C4-2B (cell line): ENCODE results near the gene RBM44.
A peak's percentile ranks its signal among the peaks of the same experiment; 100 is the strongest.

Experiments used
- H3K27ac ChIP-seq: fragments of 450-650 bp; 2 replicates; pipeline ENCODE4 v1.5.1; 2017
- CTCF ChIP-seq: fragments of 450-650 bp; conservative IDR thresholded peaks from 2 replicates; pipeline ENCODE4 v1.5.1; 2017; ENCODE audit warnings: mild to moderate bottlenecking
- ZFX ChIP-seq: fragments of 450-650 bp; IDR thresholded peaks from 2 replicates; pipeline ENCODE4 v1.6.1; 2017

Gene RBM44

DNA sequence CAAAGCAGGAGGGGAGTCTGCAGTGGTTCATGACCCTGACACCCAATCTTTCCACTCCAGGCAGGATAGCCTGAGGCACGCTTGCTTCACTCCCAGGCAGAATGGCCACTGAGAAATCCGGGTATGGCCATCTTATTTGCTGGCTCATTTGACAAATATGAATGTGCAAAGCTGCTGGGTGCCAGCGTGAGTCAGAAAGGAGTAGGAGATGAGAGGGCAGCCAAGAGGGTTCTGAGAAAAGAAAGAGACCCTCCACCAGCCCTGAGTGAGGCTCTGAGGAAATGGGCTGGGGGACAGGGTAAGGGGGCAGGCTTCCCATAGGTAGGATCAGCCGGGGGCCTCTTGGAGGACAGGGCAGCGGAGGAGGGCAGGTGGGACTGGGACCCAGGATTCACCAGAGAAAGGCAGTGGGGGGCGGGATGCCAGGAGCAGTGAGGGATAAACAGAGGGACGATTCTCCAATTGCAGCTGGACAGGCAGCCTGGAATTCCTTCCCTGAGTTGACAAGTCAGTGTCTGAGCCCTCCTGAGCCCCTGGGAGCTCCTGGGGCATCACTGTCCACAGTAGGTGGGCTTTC, 76.1 kb downstream of the RBM44 start:
- TF ChIP-seq CTCF, result no peak
- no peak for TF ChIP-seq ZFX
- no peak overlapping the region for H3K27ac ChIP-seq

GRCh38 chr2:237875256-237876060, 76.9 kb downstream of the RBM44 start:
- no peak overlapping the region for H3K27ac ChIP-seq
- TF ChIP-seq ZFX (no peak), CTCF (no peak)

DNA sequence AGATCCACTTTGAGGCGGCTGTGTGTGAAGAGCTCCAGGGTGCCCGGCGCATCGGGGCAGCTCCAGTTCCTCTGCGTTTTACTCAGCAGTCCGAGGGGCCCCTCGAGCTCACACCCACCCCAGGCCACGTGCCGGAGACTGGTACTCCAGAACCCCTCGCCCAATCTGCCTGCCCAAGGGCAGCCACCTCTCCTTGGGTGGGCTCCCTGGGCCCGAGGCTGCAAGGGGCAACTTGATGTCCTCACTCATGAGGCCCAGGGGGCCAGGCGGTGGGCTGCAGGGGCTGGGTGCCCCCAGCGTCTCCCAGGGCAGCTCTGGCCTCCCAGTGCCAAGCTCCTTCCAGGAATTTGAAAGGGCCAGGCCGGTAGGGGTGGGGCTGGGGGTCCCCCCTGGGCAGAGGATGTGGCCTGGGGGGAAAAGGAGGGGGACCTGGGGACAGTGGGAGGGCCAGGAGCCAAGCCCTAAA, 77.5 kb downstream of the RBM44 start:
- TF ChIP-seq ZFX, result no peak
- no peak for TF ChIP-seq CTCF
- no peak overlapping the region for H3K27ac ChIP-seq

- H3K27ac ChIP-seq, result no peak overlapping the region
- TF ChIP-seq CTCF (no peak), ZFX (no peak)
These were observed 78.0 kb downstream of the RBM44 start for GRCh38 chr2:237876532-237876931.

- no peak for TF ChIP-seq CTCF
- no peak for TF ChIP-seq ZFX
- H3K27ac ChIP-seq, result no peak overlapping the region; the same call in 1 of the 2 replicates
These were observed 78.4 kb downstream of the RBM44 start for GRCh38 chr2:237876951-237877491.

DNA sequence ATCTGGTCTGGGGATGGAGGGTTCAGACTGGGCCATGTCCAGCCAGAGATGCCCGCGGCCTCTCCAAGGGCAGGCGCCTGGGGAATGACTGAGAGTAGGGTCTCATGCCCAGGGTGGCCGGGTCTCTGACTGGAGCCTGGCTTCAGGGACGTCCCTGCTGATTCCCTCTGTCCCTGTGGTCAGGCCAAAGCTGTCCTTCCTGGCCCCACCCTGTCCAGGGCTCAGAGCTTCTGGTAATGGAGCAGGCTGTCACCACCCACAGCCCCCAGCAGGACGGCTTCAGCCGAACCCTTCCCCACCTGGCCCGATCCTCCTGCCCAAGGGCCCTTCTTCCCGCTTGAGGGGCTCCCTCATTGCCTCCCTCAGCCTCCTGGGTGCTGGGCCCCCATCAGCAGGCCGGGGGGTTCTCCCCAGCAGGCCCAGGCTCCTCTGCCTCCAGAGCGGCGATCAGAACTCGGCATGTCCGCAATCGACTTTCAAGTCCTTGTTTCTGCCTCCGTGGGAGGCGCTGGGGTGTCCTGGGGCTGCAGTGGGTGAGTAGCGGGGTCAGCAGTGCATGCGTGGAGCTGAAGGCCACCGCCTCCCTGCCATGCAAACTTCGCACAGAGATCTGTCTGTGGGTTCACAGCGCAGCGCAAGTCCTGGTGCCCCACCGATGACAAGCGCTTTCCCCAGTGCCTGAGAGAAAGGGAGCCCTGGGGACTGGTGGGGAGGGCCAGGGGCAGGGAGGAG, 79.2 kb downstream of the RBM44 start:
- TF ChIP-seq CTCF, result no peak
- TF ChIP-seq ZFX, result no peak
- H3K27ac ChIP-seq, result peak overlapping the region; percentile 69
